Activated CD4-positive, alpha-beta T cell treated with anti-CD3 and anti-CD28 coated beads for 36 hours (primary cell): ENCODE measurements around the gene DSCAML1. TPM values are rescaled to one million over a fixed set of nuclear protein-coding genes. Genes with fewer than 3 reads are reported as not detected.

Experiments
- ATAC-seq: fragments of 200-7000 bp; cut with Tn5 transposase; one replicate; pipeline ENCODE4 v1.10.0; 2021; ENCODE audit warnings: mild to moderate bottlenecking, moderate library complexity
- CTCF ChIA-PET: fragments of 350-600 bp; sonication (Branson Sonifier 250); formaldehyde crosslinking; loops from one replicate; lab custom pipeline; 2021; ENCODE audit warnings: antibody characterized with exemption; lab: Charles Lee
- POLR2A ChIA-PET: fragments of 350-600 bp; sonication (Branson Sonifier 250); formaldehyde crosslinking; loops from one replicate; lab custom pipeline; 2021; ENCODE audit warnings: antibody characterized with exemption, inconsistent platforms; lab: Charles Lee
- DNase-seq: peaks from one replicate; pipeline ENCODE4 v3.0.0-alpha.2; 2020
- H3K27ac Mint-ChIP-seq: one replicate; pipeline ENCODE4 v1.8.0; 2021; ENCODE audit warnings: mixed read lengths
- H3K27me3 Mint-ChIP-seq: one replicate; pipeline ENCODE4 v1.8.0; 2021; ENCODE audit warnings: mixed read lengths
- H3K36me3 Mint-ChIP-seq: one replicate; pipeline ENCODE4 v1.8.0; 2021; ENCODE audit warnings: low read depth, mixed read lengths
- H3K4me1 Mint-ChIP-seq: one replicate; pipeline ENCODE4 v1.8.0; 2021; ENCODE audit warnings: mixed read lengths
- H3K4me3 Mint-ChIP-seq: one replicate; pipeline ENCODE4 v1.8.0; 2021; ENCODE audit warnings: mild to moderate bottlenecking, moderate library complexity, mixed read lengths
- H3K9me3 Mint-ChIP-seq: one replicate; pipeline ENCODE4 v1.8.0; 2021; ENCODE audit warnings: low read depth, mixed read lengths
- intact Hi-C, 2 experiments: fragments of 100-400 bp; cut with DNase I in 1 of 2; cut with micrococcal nuclease in 1 of 2; formaldehyde crosslinking; loops; one replicate each; pipeline versions ENCODE4 v1.14.2 to v1.15.1; 2022 to 2024; cut with DNase I, micrococcal nuclease
- total RNA-seq, 2 experiments: library from RNA; stranded (reverse); gene quantifications; one replicate each; pipeline ENCODE4 v1.2.3, GENCODE V29; 2021

Gene DSCAML1
- total RNA-seq, 2 experiments from 2014 or later: 0.05 to 0.67 TPM

DNA sequence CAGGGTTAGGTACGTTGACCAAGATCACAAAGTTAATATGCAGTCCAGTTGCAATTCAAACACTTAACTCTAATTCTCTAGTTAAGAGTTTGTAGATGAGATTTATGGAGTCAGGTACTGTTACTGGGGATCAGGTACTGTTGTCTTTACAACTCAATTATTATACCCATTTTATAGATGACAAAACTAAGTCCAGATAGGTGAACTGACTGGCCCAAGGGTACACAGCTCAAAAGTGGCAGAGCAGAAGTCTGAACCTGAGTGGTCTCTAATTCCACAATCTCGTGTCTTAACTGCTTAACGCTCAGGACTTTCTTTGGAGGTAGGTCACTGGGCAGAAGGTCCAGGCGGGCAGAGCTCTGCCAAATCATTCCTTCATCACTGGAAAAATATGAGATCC, 77.5 kb downstream of the DSCAML1 start:
- Mint-ChIP-seq H3K4me3 (no peak overlapping the region), H3K27me3 (peaks cover 5% of the 10 kb centered on the region), H3K36me3 (no peaks in the 10 kb centered on the region), H3K27ac (no peak overlapping the region), H3K9me3 (no peaks in the 10 kb centered on the region), H3K4me1 (no peaks in the 10 kb centered on the region)
- ChIA-PET POLR2A (no interaction called here), CTCF (no interaction called here)
- ATAC-seq (no peak), DNase-seq (no peak)
- intact Hi-C loops: no loop called here

DNA sequence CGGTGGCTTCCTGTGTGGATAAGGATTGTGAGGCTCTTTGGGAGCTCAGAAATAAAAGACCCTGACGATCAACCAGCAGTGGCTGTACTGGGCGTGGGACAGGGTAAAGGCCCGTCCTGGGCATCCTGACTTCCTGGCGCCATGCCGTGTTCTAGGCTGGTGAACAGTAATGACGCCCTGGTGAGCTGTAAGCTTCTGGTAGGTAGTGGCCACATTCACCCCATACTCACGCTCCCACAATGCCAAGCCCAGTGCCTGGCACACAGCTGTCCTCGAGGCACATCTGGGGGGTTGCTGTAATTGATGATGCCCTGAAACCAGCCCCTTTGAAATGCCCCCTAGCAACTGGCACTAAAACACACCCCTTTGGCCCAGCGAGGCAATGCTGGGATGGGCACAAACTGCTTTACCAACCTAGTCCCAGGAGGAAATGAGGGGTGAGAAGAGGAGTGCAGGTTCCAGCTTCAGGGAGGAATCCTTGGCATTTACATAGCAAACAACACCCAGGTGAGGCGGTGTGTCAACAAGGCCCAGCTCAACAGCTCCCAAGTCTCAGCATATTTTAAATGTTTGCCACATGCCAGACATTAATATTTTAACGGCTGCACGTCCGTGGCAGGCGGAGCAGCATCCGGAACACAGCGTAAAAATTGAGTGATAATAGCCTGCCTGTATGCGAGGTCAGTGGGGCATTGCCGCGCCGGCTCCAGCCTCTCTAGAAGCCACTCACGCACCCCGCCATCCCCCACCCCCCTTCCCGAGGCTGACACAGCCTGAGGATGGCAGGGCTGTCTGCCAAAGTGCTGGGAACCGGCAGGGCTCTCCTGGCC, 79.3 kb downstream of the DSCAML1 start:
- H3K27ac Mint-ChIP-seq: no peak overlapping the region
- ChIA-PET CTCF (no interaction called here), POLR2A (no interaction called here)
- no peaks in the 10 kb centered on the region for H3K4me1 Mint-ChIP-seq
- H3K36me3 Mint-ChIP-seq: no peaks in the 10 kb centered on the region
- intact Hi-C loops: no loop called here
- H3K9me3 Mint-ChIP-seq: no peaks in the 10 kb centered on the region
- DNase-seq: no peak
- no peak overlapping the region for H3K4me3 Mint-ChIP-seq
- ATAC-seq: no peak
- peaks cover 7% of the 10 kb centered on the region for H3K27me3 Mint-ChIP-seq

DNA sequence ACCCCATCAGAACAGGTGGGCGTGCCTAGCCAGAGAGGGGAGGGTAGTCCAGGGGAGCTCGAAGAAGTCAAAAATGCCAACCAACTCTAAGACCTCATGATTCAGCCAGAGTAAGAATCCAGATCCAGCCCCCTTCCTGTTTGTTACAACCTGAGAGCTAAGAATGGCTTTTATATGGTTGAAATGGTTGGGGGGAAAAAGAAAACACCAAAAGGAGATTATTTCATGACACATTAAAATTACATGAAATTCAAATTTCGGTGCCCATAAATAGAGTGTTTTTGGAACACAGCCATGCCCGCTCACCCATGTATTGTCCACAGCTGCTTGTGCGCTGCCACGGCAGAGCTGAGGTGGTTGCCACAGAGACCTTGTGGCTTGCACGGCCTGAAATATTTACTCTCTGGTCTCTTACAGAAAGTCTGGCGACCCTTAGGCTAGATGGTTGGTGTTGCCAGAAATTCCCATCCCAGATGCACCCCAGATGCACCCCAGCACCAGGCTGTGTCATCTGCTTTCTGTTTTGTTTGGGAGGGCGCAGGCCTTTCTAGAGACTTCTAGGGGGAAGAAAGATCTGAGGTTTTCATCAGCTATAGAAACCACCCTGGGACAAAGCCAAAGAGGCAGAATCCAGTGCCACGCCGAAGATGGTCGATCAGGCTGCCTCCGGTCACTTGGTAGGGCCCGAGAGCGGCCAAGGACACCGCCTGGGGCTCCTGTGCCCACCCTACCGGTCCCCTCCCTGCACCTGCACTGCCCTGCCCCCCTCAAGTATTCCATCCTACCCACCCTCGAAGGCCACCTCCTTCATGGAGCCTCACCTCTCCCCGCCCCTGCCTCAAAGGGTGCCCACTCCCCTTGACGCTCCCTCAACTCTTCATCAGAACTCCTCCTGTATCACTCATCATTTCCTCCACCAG, 80.2 kb downstream of the DSCAML1 start:
- no peak for ATAC-seq
- Mint-ChIP-seq H3K4me1 (no peaks in the 10 kb centered on the region), H3K36me3 (no peaks in the 10 kb centered on the region), H3K27ac (no peak overlapping the region), H3K9me3 (no peaks in the 10 kb centered on the region), H3K27me3 (peaks cover 7% of the 10 kb centered on the region), H3K4me3 (no peak overlapping the region)
- ChIA-PET CTCF (interaction anchor here (0.6 kb wide), 1 partner anchor 1161 kb away, joined by 3 read pairs; no protein-coding TSS in a partner anchor), POLR2A (no interaction called here)
- intact Hi-C loops: no loop called here
- no peak for DNase-seq

DNA sequence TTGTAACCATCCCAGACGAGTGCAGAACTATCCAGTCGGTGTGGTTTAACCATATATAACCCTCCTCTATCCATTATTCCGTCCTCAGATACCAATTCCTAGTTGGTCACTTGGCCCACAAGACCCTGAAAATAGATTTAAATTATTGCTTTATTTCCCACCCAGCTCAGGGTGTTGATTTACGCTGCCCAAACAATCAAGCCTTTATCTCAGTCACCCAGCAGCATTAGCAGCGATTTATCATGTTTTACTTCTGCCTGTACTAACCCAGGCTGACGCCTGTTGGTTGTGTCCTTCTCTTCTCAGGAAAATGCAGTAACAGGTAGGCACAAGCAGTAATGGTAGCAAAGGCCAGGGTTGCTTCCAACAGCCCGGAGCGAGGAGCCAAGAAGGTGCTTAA, 81.2 kb downstream of the DSCAML1 start:
- H3K36me3 Mint-ChIP-seq: no peaks in the 10 kb centered on the region
- no peaks in the 10 kb centered on the region for H3K9me3 Mint-ChIP-seq
- POLR2A ChIA-PET: no interaction called here
- H3K27me3 Mint-ChIP-seq: peaks cover 7% of the 10 kb centered on the region
- no peak overlapping the region for H3K4me3 Mint-ChIP-seq
- no peak for DNase-seq
- no peak overlapping the region for H3K27ac Mint-ChIP-seq
- H3K4me1 Mint-ChIP-seq: no peaks in the 10 kb centered on the region
- intact Hi-C loops: no loop called here
- CTCF ChIA-PET: no interaction called here
- ATAC-seq: no peak

DNA sequence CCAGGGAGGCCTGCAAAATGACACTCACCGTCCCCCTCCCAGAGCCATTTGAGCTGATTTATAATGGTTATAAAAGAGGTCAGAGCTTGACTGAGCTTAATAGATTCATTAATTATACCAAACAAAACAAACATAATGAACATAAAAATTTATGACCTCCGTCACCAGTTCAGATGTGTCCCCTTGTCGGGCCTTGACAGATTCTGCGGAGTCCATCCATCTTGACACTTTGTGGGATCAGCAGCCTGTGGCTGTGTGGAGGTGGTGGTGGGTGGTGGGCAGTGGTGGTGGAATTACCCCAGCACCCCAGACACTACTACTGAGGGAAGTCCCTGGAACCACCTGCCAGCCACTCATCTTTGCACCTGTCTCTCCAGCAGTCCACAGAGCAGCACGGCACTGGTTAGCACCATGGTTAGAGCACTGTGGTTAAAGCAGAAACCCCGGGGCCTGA, 83.5 kb downstream of the DSCAML1 start:
- Mint-ChIP-seq H3K27me3 (peaks cover 5% of the 10 kb centered on the region), H3K27ac (no peak overlapping the region), H3K36me3 (no peaks in the 10 kb centered on the region), H3K4me1 (no peaks in the 10 kb centered on the region), H3K4me3 (no peak overlapping the region), H3K9me3 (no peaks in the 10 kb centered on the region)
- ChIA-PET POLR2A (no interaction called here), CTCF (no interaction called here)
- no peak for ATAC-seq
- DNase-seq: no peak
- intact Hi-C loops: no loop called here

DNA sequence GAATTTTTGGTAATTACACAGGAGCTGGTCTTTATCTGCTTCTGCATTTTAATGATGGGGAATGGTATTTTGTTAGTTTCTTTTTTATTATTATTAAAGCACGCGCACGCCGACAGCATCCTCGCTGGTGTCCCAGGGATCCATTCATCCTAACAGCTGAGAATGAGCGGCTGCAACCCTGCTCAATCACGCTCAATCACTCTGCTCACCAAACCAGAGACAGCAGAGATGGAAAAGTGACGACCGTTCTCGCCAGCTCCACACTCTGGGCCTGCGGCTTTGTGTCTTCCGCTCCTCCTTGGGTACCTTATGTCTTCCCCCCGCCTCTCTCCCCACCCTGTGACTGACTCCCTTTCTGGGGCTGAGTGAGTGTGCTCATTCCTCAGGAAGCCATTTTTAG, 84.5 kb downstream of the DSCAML1 start:
- intact Hi-C loops: no loop called here
- ATAC-seq: no peak
- no peak for DNase-seq
- no peaks in the 10 kb centered on the region for H3K36me3 Mint-ChIP-seq
- no peaks in the 10 kb centered on the region for H3K4me1 Mint-ChIP-seq
- no peak overlapping the region for H3K4me3 Mint-ChIP-seq
- no peaks in the 10 kb centered on the region for H3K9me3 Mint-ChIP-seq
- CTCF ChIA-PET: interaction anchor here (1.1 kb wide), 1 partner anchor 95 kb away, joined by 5 read pairs; no protein-coding TSS in a partner anchor
- H3K27ac Mint-ChIP-seq: no peak overlapping the region
- H3K27me3 Mint-ChIP-seq: peaks cover 4% of the 10 kb centered on the region
- POLR2A ChIA-PET: no interaction called here

DNA sequence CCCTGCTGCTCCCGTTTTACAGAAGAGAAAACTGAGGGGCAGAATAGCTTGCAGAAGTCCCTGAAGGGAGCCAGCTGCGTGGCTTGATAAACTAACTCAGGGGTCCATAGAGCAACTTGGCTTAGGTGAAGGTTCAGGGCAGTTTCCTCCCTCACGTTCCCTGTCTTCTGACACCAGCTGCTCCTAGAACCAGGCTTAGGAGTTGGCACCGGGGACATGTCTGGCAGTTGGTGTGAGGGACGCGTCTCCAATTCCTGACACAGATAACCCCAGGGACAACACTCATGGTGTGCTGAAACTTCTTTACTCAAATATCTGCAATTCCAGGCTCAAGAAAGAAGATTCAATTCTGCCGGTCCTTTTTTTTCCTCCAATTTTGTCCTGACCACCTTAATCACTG, 85.7 kb downstream of the DSCAML1 start:
- no peak for DNase-seq
- Mint-ChIP-seq H3K36me3 (no peaks in the 10 kb centered on the region), H3K27me3 (peaks cover 4% of the 10 kb centered on the region), H3K4me1 (no peaks in the 10 kb centered on the region), H3K27ac (no peak overlapping the region), H3K9me3 (no peaks in the 10 kb centered on the region), H3K4me3 (no peak overlapping the region)
- POLR2A ChIA-PET: no interaction called here
- ATAC-seq: no peak
- intact Hi-C loops: no loop called here
- CTCF ChIA-PET: interaction anchor here (1.1 kb wide), 2 partner anchors 12 to 96 kb away, joined by 3 to 5 read pairs; no protein-coding TSS in a partner anchor

DNA sequence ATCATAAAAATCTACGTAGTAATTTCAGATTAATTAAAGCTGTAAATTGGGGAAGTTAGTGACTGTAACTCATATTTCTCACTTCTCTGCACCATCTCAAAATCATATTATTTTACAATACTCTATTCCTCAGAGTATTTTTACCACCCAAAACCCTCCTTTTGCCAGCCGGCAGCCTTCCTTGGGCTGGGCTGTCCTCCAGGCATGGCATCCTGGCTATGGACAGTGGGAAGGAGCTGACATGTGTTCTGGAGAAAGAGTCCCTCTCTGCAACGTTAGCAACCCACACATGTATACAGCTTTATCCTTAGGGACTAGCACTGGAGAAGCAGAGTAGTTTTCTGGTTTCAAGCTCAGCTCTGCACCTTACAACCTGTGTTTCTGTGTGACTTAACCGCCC, 86.8 kb downstream of the DSCAML1 start:
- CTCF ChIA-PET: interaction anchor here (0.8 kb wide), 1 partner anchor 18 kb away, joined by 4 read pairs; no protein-coding TSS in a partner anchor
- ATAC-seq (no peak), DNase-seq (no peak)
- POLR2A ChIA-PET: interaction anchor here (0.6 kb wide), 1 partner anchor 416 kb away, joined by 5 read pairs; no protein-coding TSS in a partner anchor
- intact Hi-C loops: no loop called here
- Mint-ChIP-seq H3K27ac (no peak overlapping the region), H3K4me3 (no peak overlapping the region), H3K36me3 (no peaks in the 10 kb centered on the region), H3K4me1 (no peaks in the 10 kb centered on the region), H3K27me3 (peaks cover 4% of the 10 kb centered on the region), H3K9me3 (no peaks in the 10 kb centered on the region)

DNA sequence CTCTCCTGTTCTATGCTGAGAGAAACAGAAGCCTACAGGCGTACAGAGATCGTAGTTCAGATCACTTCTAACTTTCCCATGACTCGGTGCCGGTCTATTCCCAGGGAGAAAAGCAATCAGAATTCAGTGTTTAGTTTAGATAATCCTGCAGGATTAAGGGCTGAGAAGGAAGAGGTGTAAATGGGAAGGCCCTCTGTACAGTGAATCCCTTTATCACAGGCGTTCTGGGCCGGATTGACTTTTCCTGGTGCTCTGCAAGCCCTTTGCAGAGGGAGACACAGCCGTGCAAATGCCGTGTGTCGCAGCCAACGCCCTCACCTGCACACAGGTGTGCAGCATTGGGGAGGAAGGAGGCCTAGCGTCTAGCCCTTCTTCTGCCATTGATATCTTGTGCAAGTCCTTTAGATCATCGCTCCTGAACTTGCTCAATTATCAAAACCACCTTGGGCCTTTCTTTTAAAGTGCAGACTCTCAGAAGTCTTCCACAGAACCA, 90.6 kb downstream of the DSCAML1 start:
- H3K27ac Mint-ChIP-seq: no peak overlapping the region
- DNase-seq (no peak), ATAC-seq (no peak)
- intact Hi-C loops: no loop called here
- H3K27me3 Mint-ChIP-seq: peaks cover 9% of the 10 kb centered on the region
- peaks cover 2% of the 10 kb centered on the region for H3K4me1 Mint-ChIP-seq
- ChIA-PET CTCF (interaction anchor here (0.7 to 0.9 kb wide), 2 partner anchors 138 to 280 kb away, joined by 3 to 4 read pairs; no protein-coding TSS in a partner anchor), POLR2A (no interaction called here)
- no peak overlapping the region for H3K4me3 Mint-ChIP-seq
- no peaks in the 10 kb centered on the region for H3K9me3 Mint-ChIP-seq
- no peaks in the 10 kb centered on the region for H3K36me3 Mint-ChIP-seq

DNA sequence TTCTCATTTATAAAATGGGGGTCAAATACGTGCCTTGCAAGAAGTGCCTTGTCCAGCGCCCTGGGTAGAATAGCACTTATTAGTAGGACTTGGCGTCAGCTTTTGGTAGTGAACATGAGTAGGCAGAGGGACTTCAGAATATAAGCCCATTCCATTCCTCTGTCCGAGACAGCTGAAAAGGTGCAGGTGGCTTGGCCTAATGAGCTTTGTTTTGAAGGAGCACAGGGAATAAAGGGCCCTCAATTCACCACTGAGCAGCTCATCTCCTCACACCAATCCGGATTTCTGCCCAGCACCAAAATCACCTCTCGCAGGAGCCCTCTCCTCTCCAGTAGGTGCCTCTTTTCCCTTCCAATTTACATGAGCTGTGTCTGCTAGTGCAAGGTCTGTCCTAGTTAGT, 91.2 kb downstream of the DSCAML1 start:
- POLR2A ChIA-PET: no interaction called here
- Mint-ChIP-seq H3K27me3 (peaks cover 9% of the 10 kb centered on the region), H3K36me3 (no peaks in the 10 kb centered on the region), H3K27ac (no peak overlapping the region), H3K4me3 (no peak overlapping the region), H3K9me3 (no peaks in the 10 kb centered on the region), H3K4me1 (peaks cover 2% of the 10 kb centered on the region)
- no peak for DNase-seq
- intact Hi-C loops: no loop called here
- ATAC-seq: no peak
- CTCF ChIA-PET: interaction anchor here (0.9 kb wide), 1 partner anchor 280 kb away, joined by 4 read pairs; no protein-coding TSS in a partner anchor

DNA sequence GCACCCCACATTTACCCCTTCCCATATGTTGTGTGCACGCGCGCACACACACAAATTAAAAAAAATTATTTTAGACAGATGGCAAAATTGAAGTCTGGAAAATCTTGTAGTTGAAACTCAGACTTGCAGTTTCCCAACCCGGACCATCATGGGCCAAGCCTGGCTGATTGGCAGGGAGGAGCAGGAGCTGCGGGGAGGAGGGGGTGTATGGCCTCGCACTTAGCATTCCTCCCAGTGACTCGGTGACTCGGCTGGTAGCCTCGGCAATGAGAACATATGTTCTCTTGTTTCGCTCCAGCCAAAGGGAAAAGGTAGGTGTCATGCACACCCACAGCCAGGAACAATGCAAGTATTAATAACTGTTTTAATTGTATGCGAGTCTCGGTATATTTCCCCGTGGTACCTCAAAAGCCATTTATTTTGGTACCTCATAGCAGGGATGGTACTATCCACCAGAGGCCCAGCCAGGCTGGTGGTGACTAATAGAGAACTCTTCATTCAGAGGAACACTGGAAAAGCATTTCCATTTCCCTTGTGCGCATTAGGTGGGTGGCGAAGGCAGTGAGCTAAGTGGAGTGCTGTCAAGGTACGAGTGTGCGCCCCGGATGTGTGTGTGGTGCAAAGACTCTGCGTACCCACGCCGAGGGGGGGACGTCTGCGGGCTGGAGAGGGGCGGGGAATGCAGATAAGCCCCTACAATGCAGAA, 92.5 kb downstream of the DSCAML1 start:
- DNase-seq (no peak), ATAC-seq (no peak)
- H3K36me3 Mint-ChIP-seq: no peaks in the 10 kb centered on the region
- no peaks in the 10 kb centered on the region for H3K9me3 Mint-ChIP-seq
- POLR2A ChIA-PET: no interaction called here
- no peak overlapping the region for H3K27ac Mint-ChIP-seq
- H3K4me3 Mint-ChIP-seq: no peak overlapping the region
- peaks cover 12% of the 10 kb centered on the region for H3K27me3 Mint-ChIP-seq
- CTCF ChIA-PET: no interaction called here
- H3K4me1 Mint-ChIP-seq: peaks cover 2% of the 10 kb centered on the region
- intact Hi-C loops: no loop called here
